Stimulated activated CD4-positive, alpha-beta T cell treated with anti-CD3 and anti-CD28 coated beads, Interleukin-15, amount 100 ng/mL, for 24 hours (primary cell): ENCODE data around the gene ELFN1.

Source experiments
- DNase-seq: peaks from one replicate; pipeline ENCODE4 v3.0.0-alpha.2; 2020

ELFN1 gene

DNA sequence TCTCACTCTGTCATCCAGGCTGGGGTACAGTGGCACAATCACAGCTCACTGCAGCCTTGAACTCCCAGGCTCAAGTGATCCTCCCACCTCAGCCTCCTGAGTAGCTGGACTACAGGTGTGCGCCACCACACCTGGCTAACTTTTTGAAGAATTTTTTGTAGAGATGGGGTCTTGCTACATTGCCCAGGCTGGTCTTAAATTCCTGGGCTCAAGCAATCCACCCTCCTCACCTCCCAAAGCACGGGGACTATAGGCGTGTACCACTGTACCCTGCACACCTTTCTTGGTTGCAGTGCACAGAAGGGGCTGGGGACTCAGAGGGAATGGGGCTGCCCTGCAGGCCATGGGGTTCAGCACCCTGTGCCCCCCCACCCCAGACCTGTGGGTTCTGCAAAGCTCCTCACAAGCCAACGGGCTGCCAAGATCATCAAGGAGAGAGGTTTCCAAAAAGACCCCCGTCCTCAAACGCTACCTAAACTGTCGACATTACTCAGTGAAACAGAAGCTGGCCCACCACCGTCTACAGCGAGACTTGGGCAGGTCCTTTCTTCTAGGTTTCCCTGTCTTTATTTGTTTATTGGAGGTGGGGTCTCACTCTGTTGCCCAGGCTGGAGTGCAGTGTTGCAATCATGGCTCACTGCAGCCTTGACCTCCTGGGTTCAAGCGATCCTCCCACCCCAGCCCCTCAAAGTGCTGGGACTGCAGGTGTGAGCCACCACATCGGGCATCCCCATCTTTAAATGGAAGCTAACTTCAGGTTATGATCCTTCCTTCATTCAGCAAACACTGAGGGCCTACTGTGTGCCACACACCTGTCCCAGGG, 26.6 kb upstream of the ELFN1 start:
- DNase-seq = no peak

DNA sequence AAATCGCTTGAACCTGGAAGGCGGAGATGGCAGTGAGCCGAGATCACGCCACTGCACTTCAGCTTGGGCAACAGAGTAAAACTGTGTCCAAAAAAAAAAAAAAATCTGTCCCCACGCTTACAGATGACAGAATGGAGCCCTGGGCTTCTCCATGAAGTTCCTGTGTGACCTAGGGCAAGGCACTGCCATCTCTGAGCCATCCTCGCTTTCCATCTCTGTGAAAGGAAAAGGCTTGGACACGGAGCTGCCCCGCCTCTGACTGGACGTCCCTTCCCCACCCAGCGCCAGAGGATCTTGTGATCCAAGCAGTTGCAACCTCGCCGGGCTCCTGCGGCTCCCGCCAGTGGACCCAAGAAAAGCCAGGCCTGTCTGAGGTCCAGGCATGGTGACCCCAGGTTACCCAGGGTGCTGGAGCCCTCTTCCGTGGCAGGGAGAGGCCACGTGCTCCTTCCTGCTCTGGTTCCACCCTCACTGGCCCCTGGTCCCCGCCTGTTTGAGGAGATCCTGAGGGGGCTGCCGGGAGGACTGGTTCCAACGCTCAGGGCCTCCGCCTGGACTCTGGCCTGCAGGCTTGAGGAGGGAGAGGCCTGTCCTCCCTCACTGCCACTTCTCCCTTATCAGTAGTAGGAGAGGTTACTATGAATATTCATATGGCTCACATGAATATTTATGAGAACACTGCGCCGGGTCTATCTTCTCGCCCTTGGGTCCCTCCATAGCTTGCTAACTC, 25.6 kb upstream of the ELFN1 start:
- DNase-seq = no peak

DNA sequence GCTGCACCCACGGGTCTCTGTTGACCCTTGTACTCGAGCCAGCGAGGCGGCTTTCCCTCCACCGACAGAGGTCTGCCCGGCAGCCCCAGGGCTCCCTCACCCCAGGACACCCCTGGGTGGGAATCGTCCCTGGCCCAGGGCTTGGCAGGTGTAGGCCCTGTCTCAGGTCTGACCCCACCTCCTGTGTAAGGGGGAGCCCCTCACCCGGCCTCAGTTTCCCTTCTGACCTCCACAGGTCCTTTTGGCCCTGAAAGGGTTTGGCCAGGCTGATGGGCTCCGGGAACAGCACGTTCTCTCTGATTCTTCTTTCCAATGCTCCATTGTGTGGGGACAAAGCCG, 25.0 kb upstream of the ELFN1 start:
- no peak for DNase-seq

DNA sequence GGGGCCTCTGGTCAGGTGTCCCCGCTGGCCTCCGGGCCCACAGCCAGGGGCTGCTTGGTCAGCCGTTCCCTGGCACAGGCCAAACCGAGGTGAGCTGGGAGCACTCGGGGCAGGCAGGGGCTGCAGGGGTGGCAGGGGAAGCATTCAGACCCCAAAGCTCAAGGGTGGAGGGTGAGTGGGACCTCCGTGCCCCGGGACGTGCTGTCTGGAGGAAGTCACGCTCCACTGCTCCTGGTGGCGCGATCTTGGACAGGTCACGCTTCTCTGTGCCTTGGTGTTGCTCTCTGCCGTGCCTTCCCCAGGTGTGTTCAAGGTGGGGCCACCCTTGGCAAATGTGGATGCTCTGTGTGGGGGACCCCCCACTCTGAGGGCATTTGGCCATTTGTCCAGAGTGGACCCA, 24.6 kb upstream of the ELFN1 start:
- DNase-seq = no peak

DNA sequence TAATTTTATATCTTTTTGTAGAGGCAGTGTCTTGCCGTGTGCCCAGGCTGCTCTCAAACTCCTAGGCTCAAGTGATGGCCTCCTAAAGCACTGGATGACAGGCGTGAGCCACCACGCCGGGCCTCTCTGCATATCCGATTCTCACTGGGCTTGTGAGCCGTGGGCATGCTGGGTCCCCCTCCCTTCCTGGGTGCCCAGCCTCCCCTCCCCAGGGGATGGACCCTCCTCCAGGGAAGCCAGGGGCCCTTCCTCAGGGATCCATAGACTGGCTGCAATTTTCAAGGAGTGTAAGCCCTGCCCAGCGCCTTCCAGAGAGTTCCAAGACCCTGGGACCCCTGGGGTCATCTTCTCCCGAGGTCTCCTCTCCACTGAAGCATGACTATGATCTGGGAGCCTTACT, 23.7 kb upstream of the ELFN1 start:
- DNase-seq = no peak

DNA sequence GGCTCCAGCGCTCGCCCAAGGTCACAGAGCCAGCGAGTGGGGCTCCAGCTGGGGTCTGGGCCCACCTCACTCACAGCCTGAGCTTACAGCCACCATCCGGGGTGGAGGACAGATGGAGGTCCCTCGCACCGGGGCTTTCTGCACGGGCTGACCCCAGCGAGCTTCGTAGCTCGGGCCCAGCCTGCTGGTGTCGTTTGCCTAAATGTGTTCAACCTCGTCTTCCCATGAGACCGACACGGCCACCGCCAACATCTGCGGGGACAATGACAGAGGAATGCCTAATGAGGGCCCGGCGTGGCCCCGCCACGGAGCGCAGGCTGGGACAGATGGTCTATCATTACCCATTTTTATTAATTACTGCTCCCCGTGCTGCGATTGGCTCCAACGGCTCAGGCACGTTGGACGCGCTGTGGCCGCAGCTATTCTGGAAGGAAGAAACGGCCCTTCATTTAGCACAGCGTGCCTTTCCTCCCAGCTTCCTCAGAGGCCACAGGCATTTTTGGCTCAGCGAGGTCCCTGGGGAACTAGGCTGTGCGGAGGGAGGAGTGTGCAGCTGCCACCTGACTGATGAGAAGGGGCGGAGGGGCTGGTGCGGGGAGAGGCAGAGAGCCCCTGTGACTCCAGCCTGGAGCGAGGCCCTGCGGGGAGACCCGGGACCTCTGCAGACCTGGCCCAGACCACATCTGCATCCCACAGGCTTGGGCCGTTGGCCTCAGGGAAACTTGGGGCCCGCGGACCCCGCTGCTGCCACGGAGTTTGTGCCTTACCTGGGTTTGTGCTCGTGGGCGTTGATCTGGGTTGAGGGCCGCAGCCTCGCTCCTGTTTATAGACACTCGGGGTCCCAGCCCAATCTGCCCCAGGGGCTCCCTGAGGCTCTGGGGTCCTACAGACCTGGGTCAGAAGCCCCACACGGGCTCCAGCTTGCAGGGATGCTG, 22.9 kb upstream of the ELFN1 start:
- no peak for DNase-seq

DNA sequence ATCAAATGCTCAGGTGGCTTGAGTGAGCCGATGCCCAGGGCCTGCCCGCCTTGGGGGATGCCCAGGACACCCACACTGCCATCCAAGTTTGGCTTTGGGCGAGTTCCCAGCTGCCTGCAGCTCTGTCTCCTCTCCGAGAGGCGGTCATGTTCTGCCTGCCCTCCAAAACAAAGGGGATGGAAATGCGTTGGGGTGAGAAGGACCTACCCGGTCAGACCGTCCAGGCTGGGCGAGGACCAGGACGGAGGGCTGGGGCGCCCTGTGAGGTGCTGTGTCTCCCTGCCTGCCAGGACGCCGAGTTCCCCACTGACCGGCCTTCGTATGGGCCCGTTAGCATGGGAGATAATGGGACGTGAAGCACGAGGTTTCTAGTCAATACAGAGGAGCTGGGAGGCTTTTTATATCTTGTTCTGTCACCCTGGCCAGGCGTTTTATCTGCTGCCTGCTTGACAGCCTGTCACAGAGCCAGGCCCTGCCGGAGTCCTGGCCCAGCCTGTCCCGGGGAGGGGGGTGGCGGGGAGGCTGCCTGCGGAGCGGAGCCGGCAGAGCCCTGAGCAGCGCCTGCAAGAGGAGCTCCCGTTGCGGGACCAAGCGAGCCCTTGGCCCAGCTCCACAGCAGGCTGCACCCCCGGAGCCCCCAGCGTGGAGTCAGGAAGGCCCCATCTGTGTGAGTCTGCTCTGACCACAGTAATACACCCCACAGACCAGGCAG, 22.0 kb upstream of the ELFN1 start:
- no peak for DNase-seq

DNA sequence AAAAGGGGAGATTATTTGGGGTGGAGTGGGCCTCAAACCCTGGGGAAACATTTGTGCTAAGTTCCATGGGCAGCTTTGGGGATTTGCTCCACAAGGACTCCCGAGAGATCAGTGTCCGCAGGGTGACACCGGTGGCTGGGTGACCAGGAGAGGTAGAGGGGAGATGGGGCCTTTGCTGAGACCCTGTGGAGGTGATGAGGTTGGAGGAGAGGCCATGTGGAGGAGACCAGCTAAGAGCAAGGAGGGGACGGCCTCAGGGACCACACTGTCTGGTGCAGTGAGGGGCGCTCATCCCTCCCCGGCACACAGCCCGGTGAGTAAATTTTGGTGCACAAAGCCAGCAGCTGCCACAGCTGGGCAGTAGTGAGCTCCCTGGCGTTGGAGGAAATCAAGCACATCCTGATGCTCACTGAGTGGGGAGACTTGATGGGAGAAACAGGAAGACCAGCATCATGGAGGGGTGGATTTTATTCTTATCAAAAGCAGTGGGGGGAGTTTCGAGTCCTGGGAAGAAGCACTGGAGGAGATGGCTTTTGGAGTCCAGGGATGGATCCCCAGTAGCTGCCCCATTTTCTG, 20.2 kb upstream of the ELFN1 start:
- DNase-seq = no peak

DNA sequence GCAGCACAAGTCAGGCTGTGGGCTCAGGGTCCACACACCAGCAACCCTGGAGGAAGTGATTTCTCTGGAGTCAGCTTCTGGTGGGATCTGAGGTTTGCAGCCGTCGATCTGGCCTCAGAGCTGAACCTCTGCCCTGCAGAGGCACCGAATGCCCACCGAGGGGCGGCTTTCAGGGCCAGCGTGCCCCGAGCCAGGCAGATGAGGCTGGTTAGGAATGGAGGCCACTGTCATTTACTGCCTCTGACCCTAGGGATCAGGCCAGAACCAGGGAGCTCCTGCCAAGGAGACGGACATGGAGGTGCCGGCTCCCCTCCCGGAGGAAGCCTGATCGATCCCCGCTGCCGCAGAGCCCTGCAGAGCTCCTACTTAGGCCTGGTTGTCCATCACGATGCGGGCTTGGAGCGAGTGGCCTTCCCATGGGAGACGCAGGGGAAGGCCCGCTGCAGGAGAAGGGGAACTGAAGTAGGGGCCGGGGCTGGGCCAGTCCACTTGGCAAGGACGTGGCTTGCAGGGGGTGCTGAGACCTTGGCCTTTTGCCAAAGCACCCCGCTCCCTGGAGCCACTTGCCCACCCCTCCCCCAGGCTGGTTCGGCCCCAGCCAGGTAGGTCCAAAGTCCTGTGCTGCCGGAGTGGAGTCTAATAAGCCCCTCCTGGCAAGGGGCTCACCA, 19.6 kb upstream of the ELFN1 start:
- no peak for DNase-seq

DNA sequence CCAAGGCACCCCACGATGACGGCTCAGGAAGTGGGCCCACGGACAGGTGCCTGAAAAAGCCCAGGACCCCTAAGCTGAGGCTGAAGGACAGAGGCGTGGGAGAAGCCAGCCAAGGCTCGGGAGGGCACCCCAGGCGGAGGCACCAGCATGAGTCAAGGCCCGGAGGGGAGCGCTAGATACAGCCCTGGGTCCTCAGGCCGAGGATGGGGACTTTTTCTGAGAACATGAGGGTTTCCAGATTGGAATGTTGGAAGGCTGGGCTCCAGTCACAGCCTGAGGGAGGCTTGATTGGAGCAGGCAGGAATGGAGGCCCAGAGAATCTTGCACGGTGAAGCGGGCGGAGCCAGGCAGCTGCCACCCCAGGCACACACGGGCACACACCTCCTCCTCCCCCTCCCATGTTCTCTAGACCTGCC, 19.0 kb upstream of the ELFN1 start:
- DNase-seq = no peak

DNA sequence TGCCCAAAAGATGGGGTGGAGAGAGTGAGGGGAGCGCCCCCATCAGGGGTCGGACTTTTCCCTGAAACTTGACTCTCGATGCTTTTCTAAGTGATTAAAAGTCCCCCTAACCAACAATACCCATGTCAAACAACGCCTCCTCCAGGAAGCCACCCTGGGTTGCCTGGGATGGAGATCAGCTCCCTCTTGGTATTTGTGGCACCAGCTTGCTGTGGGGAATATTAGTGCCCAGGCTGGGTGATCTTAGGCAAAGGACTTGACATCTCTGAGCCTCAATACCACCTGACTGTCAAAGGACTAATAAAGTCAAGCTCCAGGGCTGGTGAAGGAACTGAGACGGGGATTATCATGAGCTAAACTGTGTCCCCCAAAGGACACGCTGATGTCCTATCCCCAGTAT, 18.2 kb upstream of the ELFN1 start:
- DNase-seq = no peak

DNA sequence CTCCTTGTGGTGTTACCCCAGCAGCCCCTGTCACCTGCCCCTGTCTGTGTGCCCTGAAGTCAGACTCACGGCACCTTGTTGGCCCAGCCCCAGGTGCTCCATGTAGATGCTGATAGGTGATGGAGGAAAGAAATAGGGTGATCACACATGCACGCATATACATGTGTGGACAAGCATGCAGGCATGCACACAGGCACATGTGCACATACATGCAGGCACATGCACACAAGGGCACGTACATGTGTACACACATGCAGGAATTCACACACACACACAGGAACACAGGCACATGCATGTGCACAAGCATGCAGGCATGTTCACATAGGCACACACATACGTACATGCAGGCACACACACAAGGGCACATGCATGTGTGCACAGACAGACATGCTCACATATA, 16.6 kb upstream of the ELFN1 start:
- no peak for DNase-seq

DNA sequence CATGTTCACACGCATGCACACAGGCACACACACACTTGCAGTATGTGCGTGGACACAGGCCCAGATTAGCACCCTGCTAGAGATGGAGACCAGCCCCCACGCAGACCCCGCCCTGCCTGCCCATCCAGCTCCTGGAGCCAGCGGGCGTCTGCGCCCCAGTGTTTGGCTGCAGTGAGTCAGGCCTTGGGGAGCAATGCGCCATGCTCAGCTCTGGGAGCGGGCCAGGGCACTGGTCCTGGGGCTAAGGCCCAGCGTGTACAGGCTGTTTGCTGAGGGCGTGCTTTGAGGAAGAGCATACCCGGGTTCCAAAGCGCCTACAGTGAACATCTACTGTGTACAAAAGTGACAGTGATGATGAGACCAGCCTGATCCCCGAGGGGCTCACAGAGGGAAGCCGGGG, 16.0 kb upstream of the ELFN1 start:
- no peak for DNase-seq

DNA sequence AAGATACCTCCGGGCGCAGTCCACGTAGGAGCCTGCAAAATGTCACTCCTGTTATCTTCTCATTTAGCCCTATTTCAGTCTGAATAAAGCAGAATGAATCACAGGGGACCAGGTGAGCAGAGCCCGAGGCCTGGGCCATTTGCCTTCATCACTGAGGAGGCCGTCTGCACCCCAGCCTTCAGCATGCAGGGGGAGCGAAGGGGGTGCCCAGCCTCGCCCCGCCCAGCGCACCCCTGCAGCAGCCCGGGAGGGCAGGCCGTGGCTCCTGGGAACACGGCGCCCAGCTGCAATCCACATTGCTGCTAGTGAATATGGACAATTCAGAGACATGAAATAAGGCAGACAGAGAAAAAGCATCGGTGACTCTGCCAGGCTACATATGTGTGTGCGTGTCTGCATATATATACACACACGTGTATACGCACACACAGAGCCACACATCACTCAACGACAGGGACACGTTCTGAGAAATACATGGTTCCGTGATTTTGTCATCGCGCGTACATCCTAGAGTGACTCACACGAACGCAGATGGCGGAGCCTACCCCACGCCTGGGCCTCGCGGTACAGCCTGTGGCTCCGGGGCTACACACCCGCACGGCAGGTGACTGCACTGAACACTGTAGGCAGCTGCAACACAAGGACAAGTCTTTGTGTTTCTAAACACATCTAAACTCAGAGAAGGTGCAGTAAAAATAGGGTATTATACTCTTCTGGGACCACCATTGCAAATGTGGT, 15.2 kb upstream of the ELFN1 start:
- no peak for DNase-seq

DNA sequence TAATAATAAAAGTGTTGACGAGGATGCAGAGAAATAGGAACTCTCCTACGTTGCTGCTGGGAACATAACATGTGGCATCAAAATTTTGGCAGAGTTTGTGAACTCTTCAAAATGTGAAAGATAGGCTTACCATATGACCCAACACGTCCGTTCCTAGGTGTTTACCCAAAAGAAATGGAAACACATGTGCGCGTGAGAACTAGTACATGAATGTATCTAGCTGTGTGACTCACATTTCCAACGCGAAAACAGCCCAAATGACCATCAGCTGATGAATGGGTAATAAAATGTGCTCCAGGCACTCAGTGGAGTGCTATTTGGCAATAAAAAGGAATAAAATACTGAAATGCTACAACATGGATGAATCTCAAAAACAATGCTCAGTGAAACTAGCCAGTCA, 10.4 kb upstream of the ELFN1 start:
- no peak for DNase-seq

DNA sequence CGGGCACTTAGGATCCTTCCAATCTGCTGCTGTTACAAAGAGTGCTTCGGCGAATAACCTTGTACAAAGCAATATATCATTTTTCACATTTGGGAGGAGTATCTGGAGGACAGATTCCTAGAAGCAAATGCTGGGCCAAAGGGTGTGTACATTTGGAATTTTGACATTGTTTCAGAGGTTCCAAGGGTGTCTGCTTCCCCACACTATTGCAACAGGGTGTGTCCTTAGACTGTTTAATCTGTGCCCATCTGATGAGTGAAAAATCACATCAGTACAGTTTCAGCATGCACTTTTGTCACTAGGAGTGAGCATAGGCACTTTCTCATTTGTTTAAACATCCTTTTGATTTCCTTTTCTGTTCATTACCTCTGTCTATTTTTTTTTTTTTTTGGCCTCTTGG, 8.6 kb upstream of the ELFN1 start:
- DNase-seq = no peak

DNA sequence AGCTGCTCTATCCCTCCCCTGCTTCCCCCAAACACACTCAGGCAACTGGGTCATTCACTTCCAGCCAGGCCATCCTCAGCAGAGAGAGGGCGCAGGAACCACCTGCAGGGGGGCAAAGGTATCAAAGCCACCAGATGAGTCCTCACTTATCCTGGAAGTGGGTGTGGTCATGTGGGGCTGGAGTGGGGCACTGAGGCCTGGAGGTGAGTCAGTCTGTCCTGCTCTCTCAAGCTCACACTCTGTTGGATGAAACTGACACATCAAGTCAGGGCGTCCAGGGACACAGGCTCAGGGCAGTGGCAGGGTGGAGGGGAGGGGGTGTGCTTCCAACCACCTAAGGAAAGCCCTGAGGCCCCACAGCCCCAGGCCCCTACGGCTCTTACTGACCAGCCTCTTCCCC, 8.0 kb upstream of the ELFN1 start:
- no peak for DNase-seq

DNA sequence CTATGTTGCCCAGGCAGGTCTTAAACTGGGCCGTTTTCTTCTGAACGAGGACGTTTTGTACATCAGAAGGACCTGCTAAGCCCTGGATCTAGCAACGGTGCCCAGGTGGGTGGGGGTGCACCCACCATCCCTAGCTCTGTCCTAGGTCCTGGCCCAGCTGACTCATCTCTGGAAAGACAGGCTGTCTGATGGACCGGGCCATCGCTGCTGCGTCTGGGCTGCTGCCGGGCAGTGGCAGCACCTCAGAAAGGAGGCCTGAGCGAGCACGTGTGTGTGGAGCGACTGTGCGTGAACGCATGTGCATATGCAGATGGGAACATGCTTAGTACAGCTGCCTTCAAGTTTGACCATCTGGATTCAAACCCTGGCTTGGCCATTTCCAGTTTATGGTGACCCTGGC, 7.3 kb upstream of the ELFN1 start:
- no peak for DNase-seq

DNA sequence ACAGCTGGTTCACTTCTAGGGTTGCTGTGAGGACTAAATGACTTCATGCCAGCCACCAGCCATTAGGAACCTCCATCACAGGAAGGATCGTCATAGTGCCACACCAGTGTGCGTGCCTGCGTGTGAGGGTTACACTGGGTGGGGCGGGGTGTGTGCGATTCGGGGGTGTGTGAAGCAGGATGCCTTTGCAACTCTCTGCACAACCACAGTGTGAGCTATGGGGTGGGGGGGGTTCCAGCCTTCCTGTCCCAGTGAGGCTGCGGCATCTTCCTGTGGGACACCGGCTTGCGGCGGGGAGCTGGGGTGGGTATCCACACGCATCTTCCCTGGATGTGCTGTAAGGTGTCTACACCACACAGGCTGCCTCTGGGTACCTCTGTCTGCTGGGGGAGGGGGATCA, 6.9 kb upstream of the ELFN1 start:
- no peak for DNase-seq

DNA sequence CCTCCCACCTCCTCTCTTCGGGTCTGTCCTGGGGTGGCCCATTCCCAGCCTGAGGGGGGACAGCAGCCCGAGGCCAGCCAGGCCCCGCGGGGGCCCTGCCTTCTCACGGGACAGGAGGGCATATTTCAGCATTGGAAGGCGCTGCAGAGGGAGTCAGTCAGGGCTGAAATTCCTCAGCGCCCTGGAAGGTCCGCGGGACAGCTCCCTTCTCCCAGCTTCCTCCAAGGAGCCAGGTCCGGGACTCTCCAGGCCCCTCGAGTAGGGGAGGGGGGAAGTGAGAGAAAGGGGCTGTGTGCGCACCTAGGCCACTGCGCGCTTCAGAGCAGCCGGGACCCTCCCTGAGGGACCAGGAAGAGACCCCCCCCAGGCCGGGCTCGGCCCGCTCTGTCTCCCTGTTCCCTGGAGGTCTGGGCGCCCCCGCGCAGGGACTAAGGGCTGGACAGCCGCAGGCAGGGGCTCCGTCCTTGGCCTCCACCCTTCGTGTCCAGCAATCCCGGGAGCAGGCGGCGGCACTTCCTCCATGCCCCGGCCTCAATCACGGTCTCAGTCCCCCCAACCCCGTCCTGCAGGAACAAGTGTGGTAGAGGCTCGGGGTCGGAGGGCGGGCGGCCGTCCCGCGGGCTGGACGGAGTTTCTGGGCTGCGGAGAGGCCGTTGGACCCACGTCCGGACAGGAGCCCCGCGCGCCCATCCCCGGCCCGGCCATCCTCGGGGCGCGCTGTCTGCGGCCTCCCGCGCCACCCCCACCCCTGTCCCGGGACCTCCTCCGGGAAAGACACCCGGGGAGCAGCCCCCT, 6.0 kb upstream of the ELFN1 start:
- DNase-seq = no peak
